Endothelial cell of umbilical vein (primary cell): ENCODE results near the gene UFSP1. TPM values are rescaled to one million over a fixed set of nuclear protein-coding genes. Genes with fewer than 3 reads are reported as not detected.

Source experiments
- BruUV-seq: library from RNA; stranded (reverse); fragments of 400-500 nt; replicated peaks from 2 replicates; lab custom pipeline; 2021; lab: Mats Ljungman, UMichigan
- CTCF ChIA-PET: fragments of 300-600, 350-600 bp; sonication (Branson Sonifier 250); formaldehyde crosslinking; loops from one replicate; lab custom pipeline; 2021; ENCODE audit warnings: antibody characterized with exemption, inconsistent platforms; lab: Charles Lee
- POLR2A ChIA-PET: fragments of 300-600, 350-600 bp; sonication (Branson Sonifier 250); formaldehyde crosslinking; loops from one replicate; lab custom pipeline; 2021; ENCODE audit warnings: antibody characterized with exemption, inconsistent platforms; lab: Charles Lee
- DNase-seq: peaks from one replicate; pipeline ENCODE4 v3.0.0-alpha.2; 2011; ENCODE audit warnings: low read depth, low spot score
- FAIRE-seq: peaks from 2 replicates; lab custom pipeline; 2011; peaks lifted over from hg19 to GRCh38; lab: Jason Lieb, UNC
- H2AFZ ChIP-seq: 2 replicates; pipeline ENCODE4 v1.6.0; 2012; ENCODE audit warnings: low read depth, low read length, control low read depth, inconsistent platforms
- H3K27ac ChIP-seq: 2 replicates; pipeline ENCODE4 v1.5.1; 2011; ENCODE audit warnings: low read depth, mild to moderate bottlenecking, control low read depth, low read length, moderate library complexity; ENCODE audit not compliant: insufficient read depth
- H3K27me3 ChIP-seq, 2 experiments: 2 replicates each; pipeline versions ENCODE4 v1.6.0 to v1.6.1; 2011; ENCODE audit warnings: low read length in 2 of 2, mixed read lengths in 1 of 2; ENCODE audit not compliant: control insufficient read depth in 2 of 2, insufficient read depth in 2 of 2
- H3K36me3 ChIP-seq, 2 experiments: 2 replicates in 1 of 2; 3 replicates in 1 of 2; pipeline ENCODE4 v1.5.1; 2011; ENCODE audit warnings: low read length in 2 of 2, mild to moderate bottlenecking in 1 of 2, moderate library complexity in 1 of 2; ENCODE audit not compliant: control insufficient read depth in 2 of 2, insufficient read depth in 2 of 2; ENCODE audit errors: extremely low read depth in 1 of 2
- H3K4me1 ChIP-seq: 3 replicates; pipeline ENCODE4 v1.5.1; 2011; ENCODE audit warnings: mild to moderate bottlenecking, low read length; ENCODE audit not compliant: control insufficient read depth, insufficient read depth; ENCODE audit errors: extremely low read depth
- H3K4me2 ChIP-seq: 2 replicates; pipeline ENCODE4 v1.6.1; 2011; ENCODE audit warnings: low read length, control low read depth, mixed read lengths; ENCODE audit not compliant: insufficient read depth
- H3K4me3 ChIP-seq, 3 experiments: fragments of 200-600 bp in 1 of 3; sonication (generic), shearing (Covaris generic) in 1 of 3; replicated peaks in 1 of 3; 2 replicates each; pipeline ENCODE4 v1.5.1; 2011 to 2016; ENCODE audit warnings: control low read depth in 3 of 3, low read length in 3 of 3, mild to moderate bottlenecking in 2 of 3, inconsistent platforms in 1 of 3, low read depth in 1 of 3, moderate library complexity in 1 of 3; ENCODE audit not compliant: insufficient read depth in 1 of 3
- H3K79me2 ChIP-seq: 2 replicates; pipeline ENCODE4 v1.6.0; 2012; ENCODE audit warnings: low read length, inconsistent platforms; ENCODE audit not compliant: control insufficient read depth, insufficient read depth
- H3K9ac ChIP-seq: replicated peaks from 2 replicates; pipeline ENCODE3; 2011; ENCODE audit warnings: low read length, control low read depth; ENCODE audit not compliant: insufficient read depth; ENCODE audit errors: extremely low read depth
- H3K9me1 ChIP-seq: replicated peaks from 3 replicates; pipeline ENCODE4 v1.6.0; 2011; ENCODE audit warnings: mild to moderate bottlenecking, low read length; ENCODE audit not compliant: control insufficient read depth, insufficient read depth; ENCODE audit errors: extremely low read depth
- H3K9me3 ChIP-seq: replicated peaks from 2 replicates; pipeline ENCODE4 v1.5.1; 2012; ENCODE audit warnings: low read length, inconsistent platforms; ENCODE audit not compliant: control insufficient read depth, insufficient read depth
- H4K20me1 ChIP-seq: replicated peaks from 2 replicates; pipeline ENCODE3; 2011; ENCODE audit warnings: mild to moderate bottlenecking, low read length; ENCODE audit not compliant: control insufficient read depth, insufficient read depth; ENCODE audit errors: extremely low read depth
- EZH2 ChIP-seq: IDR thresholded peaks from 2 replicates; pipeline ENCODE4 v1.6.1; 2012; ENCODE audit warnings: borderline replicate concordance, low read depth, mild to moderate bottlenecking, moderate library complexity, low read length, inconsistent platforms; ENCODE audit not compliant: severe bottlenecking
- FOS ChIP-seq: IDR thresholded peaks from 2 replicates; pipeline ENCODE4 v1.6.1; 2011; ENCODE audit warnings: mild to moderate bottlenecking, low read length, moderate library complexity, borderline replicate concordance; ENCODE audit not compliant: insufficient read depth
- GATA2 ChIP-seq: IDR thresholded peaks from 2 replicates; pipeline ENCODE4 v1.7.0; 2011; ENCODE audit warnings: low read depth, mild to moderate bottlenecking, moderate library complexity, mixed read lengths, low read length; ENCODE audit not compliant: insufficient read length, insufficient read depth
- JUN ChIP-seq: IDR thresholded peaks from 2 replicates; pipeline ENCODE4 v1.6.1; 2011; ENCODE audit warnings: borderline replicate concordance, low read depth; ENCODE audit not compliant: insufficient read length, insufficient read depth
- MAX ChIP-seq: IDR thresholded peaks from 2 replicates; pipeline ENCODE4 v1.6.1; 2011; ENCODE audit not compliant: insufficient read depth, insufficient read length
- MYC ChIP-seq: IDR thresholded peaks from one replicate; pipeline ENCODE4 v1.6.1; 2011; ENCODE audit warnings: mild to moderate bottlenecking, low read depth, low read length
- POLR2A ChIP-seq: IDR thresholded peaks from 2 replicates; pipeline ENCODE4 v1.6.1; 2012; ENCODE audit warnings: low read depth, mild to moderate bottlenecking, control low read depth, low read length
- POLR2AphosphoS5 ChIP-seq: IDR thresholded peaks from 2 replicates; pipeline ENCODE4 v1.6.1; 2012; ENCODE audit warnings: low read depth, mild to moderate bottlenecking, control low read depth, low read length, moderate library complexity; ENCODE audit not compliant: insufficient read depth
- dilution Hi-C: fragments of 300-500 bp; cut with MboI; formaldehyde crosslinking; loops from one replicate; pipeline ENCODE4 v1.15.0; 2019; ENCODE audit warnings: low sequenced_read_pairs; ENCODE audit not compliant: extremely low pct_ligation_motif_present
- intact Hi-C: fragments of 100-400 bp; cut with micrococcal nuclease; formaldehyde crosslinking; loops from one replicate; pipeline ENCODE4 v1.10.0; 2022
- polyA plus RNA-seq, 4 experiments: library from polyadenylated mRNA; depleted of rRNA in 3 of 4; stranded (reverse) in 3 of 4; unstranded in 1 of 4; fragments of >200 nt; gene quantifications; 2 replicates each; pipeline versions ENCODE4 v1.2.1 to v1.2.3, GENCODE V29; 2011 to 2012; ENCODE audit warnings: missing spikeins in 1 of 4
- total RNA-seq: library from RNA; stranded (reverse); gene quantifications from 2 replicates; pipeline ENCODE4 v1.2.3, GENCODE V29; 2021
- TF ChIP-seq, protein P1 (sequence below), 2 donors: IDR thresholded peaks; 1 replicate in 1 of 2; 2 replicates in 1 of 2; pipeline ENCODE4 v1.5.1; 2011; ENCODE audit warnings: low read length in 2 of 2, mild to moderate bottlenecking in 2 of 2, moderate library complexity in 2 of 2, control low read depth in 1 of 2, inconsistent platforms in 1 of 2, low read depth in 1 of 2; ENCODE audit not compliant: insufficient read depth in 1 of 2; ENCODE audit errors: extremely low read depth in 1 of 2

UFSP1 gene
- total and polyA plus RNA-seq, 2 donors (not counting 3 experiments of a cell fraction or from before 2014, with no cell fraction given): 0.84 to 0.93 TPM

DNA sequence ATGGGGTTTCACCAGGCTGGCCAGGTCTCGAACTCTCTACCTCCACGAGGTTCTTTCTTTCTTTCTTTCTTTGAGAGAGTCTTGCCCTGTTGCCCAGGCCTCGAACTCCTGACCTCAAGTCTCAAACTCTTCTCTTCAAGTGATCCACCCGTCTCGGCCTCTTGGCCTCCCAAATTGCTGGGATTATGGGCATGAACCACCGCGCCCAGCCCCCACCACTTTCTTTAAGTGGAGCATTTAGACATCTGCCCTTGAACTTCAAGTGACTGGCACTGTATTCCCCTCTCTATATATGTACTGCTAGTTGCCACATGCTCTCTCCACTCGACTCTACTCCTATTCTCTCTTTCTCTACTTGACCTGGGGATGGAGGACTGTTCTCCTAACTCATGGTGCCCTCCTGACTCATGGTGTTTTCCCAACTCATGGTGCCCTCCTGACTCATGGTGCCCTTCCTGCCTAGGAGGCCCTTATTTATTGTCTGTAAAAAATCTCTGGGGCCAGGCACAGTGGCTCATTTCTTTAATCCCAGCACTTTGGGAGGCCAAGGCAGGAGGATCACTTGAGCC, 25.4 kb upstream of the UFSP1 start:
- TF ChIP-seq MAX: no peak
- no peak for TF ChIP-seq EZH2
- TF ChIP-seq, protein P1, sequence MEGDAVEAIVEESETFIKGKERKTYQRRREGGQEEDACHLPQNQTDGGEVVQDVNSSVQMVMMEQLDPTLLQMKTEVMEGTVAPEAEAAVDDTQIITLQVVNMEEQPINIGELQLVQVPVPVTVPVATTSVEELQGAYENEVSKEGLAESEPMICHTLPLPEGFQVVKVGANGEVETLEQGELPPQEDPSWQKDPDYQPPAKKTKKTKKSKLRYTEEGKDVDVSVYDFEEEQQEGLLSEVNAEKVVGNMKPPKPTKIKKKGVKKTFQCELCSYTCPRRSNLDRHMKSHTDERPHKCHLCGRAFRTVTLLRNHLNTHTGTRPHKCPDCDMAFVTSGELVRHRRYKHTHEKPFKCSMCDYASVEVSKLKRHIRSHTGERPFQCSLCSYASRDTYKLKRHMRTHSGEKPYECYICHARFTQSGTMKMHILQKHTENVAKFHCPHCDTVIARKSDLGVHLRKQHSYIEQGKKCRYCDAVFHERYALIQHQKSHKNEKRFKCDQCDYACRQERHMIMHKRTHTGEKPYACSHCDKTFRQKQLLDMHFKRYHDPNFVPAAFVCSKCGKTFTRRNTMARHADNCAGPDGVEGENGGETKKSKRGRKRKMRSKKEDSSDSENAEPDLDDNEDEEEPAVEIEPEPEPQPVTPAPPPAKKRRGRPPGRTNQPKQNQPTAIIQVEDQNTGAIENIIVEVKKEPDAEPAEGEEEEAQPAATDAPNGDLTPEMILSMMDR (IDR thresholded peaks at IDR 0.05; ENCODE audit: extremely low read depth in 1 of 2, insufficient read depth in 1 of 2, low read depth in 1 of 2, low read length in 2 of 2): no peak
- no peak for TF ChIP-seq JUN
- TF ChIP-seq MYC: no peak
- TF ChIP-seq FOS: no peak
- no peak for TF ChIP-seq POLR2A
- TF ChIP-seq POLR2AphosphoS5: no peak
- TF ChIP-seq GATA2: no peak
- no peak for DNase-seq
- CTCF ChIA-PET: no interaction called here
- dilution Hi-C loops (no loop called here), intact Hi-C loops (no loop called here)
- H3K36me3 ChIP-seq: no peaks in the 10 kb centered on the region
- H3K27me3 ChIP-seq: no peaks in the 10 kb centered on the region
- FAIRE-seq: no peak
- no peaks in the 10 kb centered on the region for H4K20me1 ChIP-seq
- POLR2A ChIA-PET: no interaction called here
- H3K79me2 ChIP-seq: no peaks in the 10 kb centered on the region
- no peak overlapping the region for H3K27ac ChIP-seq
- no peak overlapping the region for H3K4me2 ChIP-seq
- no peak overlapping the region for H3K4me3 ChIP-seq
- H3K4me1 ChIP-seq: no peaks in the 10 kb centered on the region
- BruUV-seq: no TSS peak
- no peaks in the 10 kb centered on the region for H3K9me1 ChIP-seq
- H3K9me3 ChIP-seq: no peaks in the 10 kb centered on the region
- no peak overlapping the region for H3K9ac ChIP-seq
- no peak overlapping the region for H2AFZ ChIP-seq
